ENCODE measurements around the gene ACAD11. TPM values are rescaled to one million over a fixed set of nuclear protein-coding genes. Genes with fewer than 3 reads are reported as not detected.

The ACAD11 gene
- 53.1 and 56.1 TPM in 2 replicates for total RNA-seq

GRCh38 chr3:132659365-132660051 lies at the start of gene ACAD11:
Gene ACAD11 (minus strand): TSS chr3:132659809. CDS start chr3:132659751, 58 bp downstream.

GRCh38 chr3:132660052-132660810 lies 622 bp upstream of the ACAD11 start, which contains the start of gene UBA5:
Gene UBA5 (plus strand): TSS chr3:132660329. CDS start chr3:132660538, 209 bp downstream.

GRCh38 chr3:132596816-132597433 lies 62.7 kb downstream of the ACAD11 start, which contains the start of gene ACKR4:
Gene ACKR4 (plus strand): TSS chr3:132597270. CDS start chr3:132600398, 3,128 bp downstream.

Other genes starting within 250 kb of the ACAD11 start
- 78.7 and 123 TPM in 2 replicates for gene DNAJC13, start 242.3 kb downstream of the ACAD11 start, total RNA-seq
- 32.6 and 33.6 TPM in 2 replicates for gene ACKR4, start 62.5 kb downstream of the ACAD11 start, total RNA-seq
- 37.2 and 43.9 TPM in 2 replicates for gene UBA5, start 520 bp upstream of the ACAD11 start, total RNA-seq
- gene NPHP3, start 62.6 kb upstream of the ACAD11 start, total RNA-seq, result 25.0 and 44.1 TPM in 2 replicates